Heart right ventricle (tissue), 16 donors: Measurements from ENCODE around the gene SKIL. TPM values are rescaled to one million over a fixed set of nuclear protein-coding genes. Genes with fewer than 3 reads are reported as not detected.

Experiments used
- ATAC-seq, 8 donors: fragments of 200-7000 bp; cut with Tn5 transposase; one replicate each; pipeline ENCODE4 v1.9.1; 2020; ENCODE audit warnings: mild to moderate bottlenecking in 8 of 8, moderate library complexity in 8 of 8, moderate number of reproducible peaks in 1 of 8
- DNase-seq, 2 donors: peaks; one replicate each; pipeline ENCODE4 v3.0.0-alpha.2; 2020
- H3K27ac ChIP-seq, 10 donors: fragments of 200-600 bp; sonication (generic) in 2 of 10; one replicate each; pipeline versions ENCODE4 v1.5.0 to v1.8.0; 2020 to 2022; ENCODE audit warnings: mild to moderate bottlenecking in 3 of 10
- H3K27me3 ChIP-seq, 7 donors: fragments of 200-600 bp; one replicate each; pipeline ENCODE4 v1.8.0; 2021 to 2022; ENCODE audit warnings: mild to moderate bottlenecking in 2 of 7
- H3K36me3 ChIP-seq, 9 donors: fragments of 200-600 bp; sonication (generic) in 1 of 9; one replicate each; pipeline versions ENCODE4 v1.5.0 to v1.8.0; 2020 to 2022; ENCODE audit warnings: mild to moderate bottlenecking in 2 of 9
- H3K4me1 ChIP-seq, 9 donors: fragments of 200-600 bp; sonication (generic) in 1 of 9; one replicate each; pipeline versions ENCODE4 v1.5.0 to v1.8.0; 2020 to 2022; ENCODE audit warnings: mild to moderate bottlenecking in 4 of 9
- H3K4me3 ChIP-seq, 10 donors: fragments of 200-600 bp; sonication (generic) in 2 of 10; one replicate each; pipeline versions ENCODE4 v1.5.0 to v1.8.0; 2020 to 2022; ENCODE audit warnings: mild to moderate bottlenecking in 7 of 10, moderate library complexity in 2 of 10
- H3K9me3 ChIP-seq, 11 donors: fragments of 200-600 bp in 10 of 11; sonication (generic) in 2 of 11; one replicate each; pipeline versions ENCODE4 v1.5.0 to v1.8.0; 2013 to 2022; ENCODE audit warnings: mild to moderate bottlenecking in 2 of 11, control low read depth in 1 of 11, moderate library complexity in 1 of 11
- CTCF ChIP-seq, 9 donors: fragments of 200-600 bp; sonication (generic) in 2 of 9; IDR thresholded peaks; one replicate each; pipeline versions ENCODE4 v1.5.0 to v1.8.0; 2021 to 2022; ENCODE audit warnings: antibody characterized with exemption in 9 of 9, mild to moderate bottlenecking in 5 of 9, moderate library complexity in 1 of 9
- WGBS, 2 donors: extraction: QIAGEN DNeasy Blood & Tissue Kit; methylation state at CpG; one replicate each; pipeline ENCODE4 v1.1.7; 2013; ENCODE audit warnings: inconsistent platforms in 1 of 2; 5-methylcytosine and 5-hydroxymethylcytosine counted together
- intact Hi-C, 10 donors: fragments of 100-400 bp; cut with DNase I; formaldehyde crosslinking; loops; one replicate each; pipeline versions ENCODE4 v1.11.1 to v1.14.2; 2022
- polyA plus RNA-seq, 2 donors: library from polyadenylated mRNA; stranded (reverse); fragments of 200-250 nt; gene quantifications; one replicate each; pipeline ENCODE4 v1.2.3, GENCODE V29; 2013
- total RNA-seq, 10 donors: library from RNA; stranded (reverse); fragmentation: NEBNext Ultra II Directional in 3 of 10; extraction: Animal tissue kit (Norgen Biotek cat#: 25700) in 3 of 10; gene quantifications; one replicate each; pipeline versions ENCODE4 v1.2.1 to v1.2.4, GENCODE V29; 2021 to 2023
- donor health status: Arrhythmogenic right ventricular cardiomyopathy.
- donor health status: ischemic (EF 13 %, LVEDD 7.1; RV severe dilation, severe dysfunction).
- donor health status: healthy with polysubstance abuse.
- donor health status: DM: no; HTN: yes; CAD: no.
- donor health status: DM: no; HTN: no; CAD: no.
- donor health status: ischemic (EF 25% LVEDD 6.9; RV normal size, moderate dysfunction).
- donor health status: ischemic (EF 25% LVEDD 5.7; RV mildly dilated, moderate dysfunction).
- donor health status: healthy.
- donor health status: DM: yes; HTN: yes; CAD: no.
- donor health status: Ischemic cardiomyopathy.
- donor health status: ischemic (EF 35%, LVEDD 5.7; RV mildly dilated, moderate dysfunction).
- donor health status: nonischemic (EF 11% LVEDD 7.7; RV severe dilation, severe dysfunction).
- donor health status: DM: yes; HTN: yes; CAD: no.
- donor health status: PGD.
- donor health status: ischemic (EF 29% LVEDD 5.4; RV normal size, mild dysfunction).
- donor health status: nonischemic (EF 23%, LVEDD 6.1; RV moderate dilation, normal function).

SKIL gene
- total and polyA plus RNA-seq, 12 donors, result 4.9 to 32.1 (median 24.3) TPM

- H3K9me3 ChIP-seq, result no peaks in the 10 kb centered on the region
- no peak for ATAC-seq
- no peaks in the 10 kb centered on the region for H3K36me3 ChIP-seq
- no peak overlapping the region for H3K27ac ChIP-seq
- no peak for TF ChIP-seq CTCF (IDR thresholded peaks at IDR 0.05)
- H3K4me1 ChIP-seq, result peaks cover 0 to 27% (median 12%) of the 10 kb centered on the region in 9 donors
- no peak for DNase-seq
- intact Hi-C loops, result loop anchor here in 2 of 10 donors (5.0 to 10.0 kb wide), 2 partner anchors 41 to 169 kb away; partner anchors contain the start of gene PHC3 (in 1 of the 2)
- no peaks in the 10 kb centered on the region for H3K27me3 ChIP-seq
- no peak overlapping the region for H3K4me3 ChIP-seq
Observed at GRCh38 chr3:170353485-170353884, 4.0 kb upstream of the SKIL start.

GRCh38 chr3:170354760-170355159 lies 2.8 kb upstream of the SKIL start:
- intact Hi-C loops, result loop anchor here in 7 of 10 donors (5.0 to 10.0 kb wide), 3 partner anchors 42 to 172 kb away; partner anchors contain the start of gene PHC3 (in 3 of the 7)
- peaks cover 0 to 6% (median 0%) of the 10 kb centered on the region in 9 donors for H3K36me3 ChIP-seq
- ATAC-seq (no peak), DNase-seq (no peak)
- peaks cover 0 to 40% (median 23%) of the 10 kb centered on the region in 9 donors for H3K4me1 ChIP-seq
- H3K4me3 ChIP-seq, result no peak overlapping the region
- no peak for TF ChIP-seq CTCF (IDR thresholded peaks at IDR 0.05)
- no peaks in the 10 kb centered on the region for H3K9me3 ChIP-seq
- 92 to 96% methylated on average over 4 of the region's 4 CpGs for WGBS, 2 donors
- H3K27me3 ChIP-seq, result no peaks in the 10 kb centered on the region
- peak overlapping the region in 1 of 10 donors; percentile 100 for H3K27ac ChIP-seq

GRCh38 chr3:170355738-170356595 lies 1.5 kb upstream of the SKIL start:
- TF ChIP-seq CTCF (IDR thresholded peaks at IDR 0.05), result no peak
- Histone ChIP-seq H3K36me3 (peaks cover 0 to 18% (median 0%) of the 10 kb centered on the region in 9 donors), H3K27ac (peak overlapping the region; percentile 97 to 100 (median 100)), H3K4me1 (peaks cover 0 to 52% (median 35%) of the 10 kb centered on the region in 9 donors), H3K27me3 (no peaks in the 10 kb centered on the region), H3K9me3 (no peaks in the 10 kb centered on the region), H3K4me3 (peak overlapping the region; percentile 11 to 99 (median 58))
- peak; percentile 50 to 71 for DNase-seq
- intact Hi-C loops, result loop anchor here in 6 of 10 donors (2.0 to 10.0 kb wide), 4 partner anchors 44 to 174 kb away; partner anchors contain the start of genes PHC3 (in 3 of the 6) and PRKCI (in 1 of the 6)
- WGBS, 2 donors, result 3 to 4% methylated on average over 22 of the region's 22 CpGs
- peak in 4 of 8 donors; percentile 5 to 32 (median 16) for ATAC-seq

- intact Hi-C loops, result loop anchor here in 6 of 10 donors (2.0 to 10.0 kb wide), 4 partner anchors 44 to 174 kb away; partner anchors contain the start of genes PHC3 (in 3 of the 6) and PRKCI (in 1 of the 6)
- DNase-seq, result peak; percentile 91
- no peaks in the 10 kb centered on the region for H3K27me3 ChIP-seq
- H3K9me3 ChIP-seq, result no peaks in the 10 kb centered on the region
- no peak for TF ChIP-seq CTCF (IDR thresholded peaks at IDR 0.05)
- peak overlapping the region; percentile 97 to 100 (median 100) for H3K27ac ChIP-seq
- H3K4me3 ChIP-seq, result peak overlapping the region; percentile 11 to 100 (median 98)
- peaks cover 0 to 59% (median 42%) of the 10 kb centered on the region in 9 donors for H3K4me1 ChIP-seq
- ATAC-seq, result peak; percentile 74 to 87 (median 80)
- peaks cover 0 to 25% (median 0%) of the 10 kb centered on the region in 9 donors for H3K36me3 ChIP-seq
- WGBS, 2 donors, result 0 to 1% methylated on average over 7 to 60 of the region's 60 CpGs
Observed at GRCh38 chr3:170356596-170357175, 829 bp upstream of the SKIL start.
